Fibroblast of peridontal ligament (primary cell): ENCODE measurements around the gene ABHD18.
"Not testable (repeated sequence)": the region's sequence is repeated elsewhere in the genome, so short reads cannot be mapped to it uniquely, and the experiment has no call there.

Experiments
- DNase-seq: peaks from one replicate; pipeline ENCODE4 v3.0.0-alpha.2; 2010; ENCODE audit errors: extremely low read depth

ABHD18 gene

DNA sequence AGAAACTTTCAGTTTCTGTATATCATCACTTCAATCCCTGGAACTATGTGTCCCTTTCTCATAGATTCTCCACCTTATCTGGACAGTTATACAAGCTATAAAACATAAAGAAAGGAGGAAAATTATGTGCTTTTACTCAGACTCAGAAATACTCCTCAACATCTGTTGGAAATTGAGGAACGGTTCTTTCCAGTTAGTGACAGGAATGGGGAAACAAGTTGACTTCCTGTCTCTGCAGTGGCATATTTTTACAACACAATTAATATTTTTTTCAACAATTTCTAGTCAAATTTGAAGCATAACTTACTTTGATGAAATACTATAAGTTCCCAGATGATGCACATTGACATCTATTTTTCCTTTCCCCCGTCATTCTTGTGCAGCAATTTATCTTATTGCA is 27.9 kb downstream of the ABHD18 start:
- no peak for DNase-seq

DNA sequence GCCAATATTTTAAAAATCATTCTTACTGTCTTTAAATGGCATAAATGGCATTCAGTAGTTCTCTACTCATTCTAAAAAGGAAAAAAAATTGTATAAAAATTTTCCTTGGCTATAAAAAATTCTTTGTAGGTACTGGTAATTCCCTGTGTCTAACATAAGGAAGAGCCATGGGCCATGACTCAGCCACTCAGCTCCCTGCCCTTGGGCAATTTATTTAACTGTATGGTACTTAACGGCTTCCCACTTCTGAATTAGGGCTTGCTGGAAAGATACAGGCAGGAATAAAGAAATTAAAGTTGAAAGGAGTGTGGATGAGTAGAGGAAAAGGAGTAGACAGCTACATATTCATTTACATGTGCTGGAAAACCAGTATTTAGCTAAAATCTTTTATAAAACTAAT is 30.6 kb downstream of the ABHD18 start:
- DNase-seq: no peak

DNA sequence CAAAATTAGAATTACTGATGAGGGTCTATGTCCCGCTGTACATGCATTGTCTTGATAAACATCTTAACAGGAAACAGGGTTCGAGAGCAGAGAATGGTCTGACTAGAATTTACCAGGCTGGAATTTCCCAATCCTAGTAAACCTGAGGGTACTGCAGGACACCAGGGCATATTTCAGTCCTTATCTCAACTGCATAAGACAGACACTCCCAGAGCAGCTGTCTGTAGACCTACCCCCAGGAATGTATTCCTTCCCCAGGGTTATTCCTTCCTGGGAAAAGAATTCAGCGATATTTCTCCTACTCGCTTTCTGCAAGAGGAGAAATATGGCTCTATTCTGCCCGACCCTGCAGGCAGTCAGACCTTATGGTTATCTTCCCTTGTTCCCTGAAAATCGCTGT is 31.3 kb downstream of the ABHD18 start:
- DNase-seq: not testable (repeated sequence)

DNA sequence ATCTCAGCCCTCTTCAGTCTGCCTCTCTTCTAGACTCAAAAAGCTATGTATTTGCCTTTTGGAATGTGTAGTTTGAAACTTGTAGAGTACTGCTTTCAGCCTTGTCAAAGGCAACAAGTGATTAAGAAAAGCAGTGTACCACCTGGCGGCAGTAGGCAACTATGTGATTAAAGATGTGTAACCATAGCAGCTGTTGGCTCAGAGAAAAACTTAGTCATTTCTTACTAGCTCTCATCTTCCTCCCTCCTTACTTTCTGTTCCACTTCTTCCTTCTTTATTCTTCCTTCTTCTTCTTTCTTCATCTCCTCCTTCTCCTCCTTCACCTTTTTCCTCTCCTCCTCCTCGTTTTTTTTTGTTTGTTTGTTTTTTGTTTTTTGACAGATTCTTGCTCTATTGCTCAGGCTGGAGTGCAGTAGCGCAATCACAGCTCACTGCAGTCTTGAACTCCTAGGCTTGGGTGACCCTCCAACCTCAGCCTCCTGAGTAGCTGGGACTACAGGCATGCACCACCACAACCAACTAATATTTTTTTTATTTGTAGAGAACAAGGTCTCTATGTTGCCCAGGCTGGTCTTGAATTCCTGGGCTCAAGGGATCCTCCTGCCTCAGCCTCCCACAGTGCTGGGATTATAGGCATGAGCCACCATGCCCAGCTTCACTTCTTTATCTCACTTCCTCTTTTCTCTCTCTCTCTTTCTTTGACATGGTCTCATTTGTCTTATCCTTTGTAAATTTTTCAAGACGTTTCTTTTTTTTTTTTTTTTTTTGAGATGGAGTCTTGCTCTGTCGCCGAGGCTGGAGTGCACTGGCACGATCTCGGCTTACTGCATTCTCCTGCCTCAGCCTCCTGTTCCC is 32.6 kb downstream of the ABHD18 start:
- DNase-seq: peak; percentile 53

DNA sequence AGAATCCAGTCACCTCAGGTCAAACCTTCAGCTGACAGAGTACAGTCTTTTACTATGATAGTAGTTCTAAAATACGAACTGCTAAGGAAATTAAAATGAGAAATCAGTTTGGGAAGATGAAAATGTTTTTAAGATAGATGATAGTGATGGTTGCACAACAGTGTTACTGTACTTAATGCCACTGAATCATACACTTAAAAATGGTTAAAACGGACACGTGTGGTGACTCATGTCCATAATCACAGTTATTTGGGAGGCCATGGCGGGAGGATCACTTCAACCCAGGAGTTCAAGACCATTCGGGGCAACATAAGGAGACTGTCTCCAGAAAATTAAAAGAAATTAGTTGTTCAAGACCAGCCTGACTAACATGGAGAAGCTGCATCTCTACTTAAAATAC is 41.4 kb downstream of the ABHD18 start:
- peak; percentile 28 for DNase-seq

DNA sequence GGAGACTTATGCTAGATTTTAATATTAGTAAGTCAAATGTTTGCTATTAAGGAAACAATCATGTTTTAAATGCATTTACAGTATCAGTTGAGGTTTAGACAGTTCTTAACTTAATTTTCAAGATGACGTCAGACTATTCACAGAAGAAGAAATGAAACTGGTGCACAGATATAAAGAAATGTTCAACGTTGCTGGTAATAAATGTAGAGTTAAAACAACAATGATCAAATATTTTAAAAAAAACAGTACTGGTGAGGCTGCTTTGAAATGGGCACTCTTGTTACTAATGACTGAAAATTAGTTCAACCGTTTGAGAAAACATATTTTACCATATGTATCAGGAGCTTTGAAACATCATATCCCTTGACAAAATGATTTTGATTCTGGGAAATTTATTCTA is 44.2 kb downstream of the ABHD18 start:
- DNase-seq: no peak

DNA sequence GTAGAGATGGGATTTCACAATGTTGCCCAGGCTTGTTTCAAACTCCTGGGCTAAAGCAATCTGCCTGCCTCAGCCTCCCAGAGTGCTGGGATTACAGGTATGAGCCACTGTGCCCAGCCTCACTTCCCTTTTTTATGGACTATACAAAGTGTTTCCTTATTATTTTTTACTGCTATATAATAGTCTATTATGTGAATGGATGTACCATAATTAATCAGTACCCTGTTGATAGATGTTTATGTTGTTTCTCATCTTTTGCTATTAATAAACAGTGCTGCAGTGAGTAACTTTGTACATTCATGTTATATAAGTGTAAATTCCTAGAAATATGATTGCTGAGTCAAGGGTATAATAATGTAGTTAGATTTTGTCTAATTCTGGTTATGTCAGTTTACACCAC is 60.1 kb downstream of the ABHD18 start:
- DNase-seq: no peak

DNA sequence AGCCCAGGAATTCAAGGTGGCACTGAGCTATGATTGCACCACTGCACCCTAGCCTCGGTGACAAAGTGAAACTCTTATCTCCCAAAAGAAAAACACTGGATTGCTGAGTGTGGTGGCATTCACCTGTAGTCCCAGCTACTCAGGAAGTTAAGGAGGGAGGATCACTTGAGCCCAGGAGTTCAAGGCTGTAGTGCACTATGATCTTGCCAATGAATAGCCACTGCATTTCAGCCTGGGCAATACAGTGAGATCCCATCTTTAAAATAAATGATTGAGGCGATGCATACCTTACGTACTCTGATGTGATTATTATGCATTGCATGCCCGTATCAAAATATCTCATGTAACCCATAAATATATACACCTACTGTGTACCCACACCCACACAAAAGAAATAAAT is 64.7 kb downstream of the ABHD18 start:
- DNase-seq: no peak

DNA sequence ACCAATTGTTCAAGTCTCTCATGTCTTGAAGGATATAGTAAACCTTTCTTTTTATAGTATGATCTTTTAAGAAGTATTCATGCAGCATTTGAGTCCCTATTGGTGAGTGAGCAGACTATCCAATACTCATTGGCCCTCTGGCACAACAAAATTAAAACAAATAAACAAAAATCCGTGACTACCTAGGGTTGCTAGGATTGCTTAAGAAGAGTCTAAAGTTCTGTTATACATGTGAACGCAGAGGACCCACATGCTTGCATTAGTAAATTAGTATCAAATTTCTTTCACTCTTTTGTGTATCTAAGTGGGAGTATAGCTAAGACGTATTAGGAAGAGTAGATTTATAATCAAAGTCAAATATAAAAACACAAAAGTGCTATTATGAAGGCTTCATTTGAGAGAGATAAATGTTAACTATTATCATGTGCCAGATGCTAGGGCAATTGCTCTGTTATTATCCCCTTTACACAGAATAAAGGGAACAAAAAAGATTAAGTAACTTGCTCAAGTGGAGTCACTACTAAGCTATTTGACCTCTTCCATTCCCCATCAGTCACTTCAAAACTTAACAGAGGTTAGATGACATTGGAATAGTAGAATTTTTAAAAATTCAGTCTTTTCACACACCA is 66.7 kb downstream of the ABHD18 start:
- DNase-seq: peak; percentile 24

DNA sequence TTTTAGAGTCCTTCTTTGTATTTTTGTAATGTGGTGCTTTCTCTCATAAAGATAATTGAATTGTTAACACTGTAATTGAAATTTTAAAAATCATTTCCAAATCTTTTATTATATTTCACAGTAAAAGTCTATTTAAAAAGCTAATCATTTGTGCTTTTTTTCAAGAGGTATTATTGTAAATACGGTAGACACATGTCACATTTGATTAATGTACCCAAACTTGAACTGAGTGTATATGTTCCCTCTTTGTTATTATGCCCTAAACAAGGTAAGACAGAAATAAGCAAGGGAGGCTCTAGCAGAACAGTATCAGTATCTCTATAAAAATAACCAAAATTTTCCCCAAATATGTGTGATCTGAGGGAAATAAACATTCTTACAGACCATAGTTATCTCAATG is 74.4 kb downstream of the ABHD18 start:
- DNase-seq: no peak

DNA sequence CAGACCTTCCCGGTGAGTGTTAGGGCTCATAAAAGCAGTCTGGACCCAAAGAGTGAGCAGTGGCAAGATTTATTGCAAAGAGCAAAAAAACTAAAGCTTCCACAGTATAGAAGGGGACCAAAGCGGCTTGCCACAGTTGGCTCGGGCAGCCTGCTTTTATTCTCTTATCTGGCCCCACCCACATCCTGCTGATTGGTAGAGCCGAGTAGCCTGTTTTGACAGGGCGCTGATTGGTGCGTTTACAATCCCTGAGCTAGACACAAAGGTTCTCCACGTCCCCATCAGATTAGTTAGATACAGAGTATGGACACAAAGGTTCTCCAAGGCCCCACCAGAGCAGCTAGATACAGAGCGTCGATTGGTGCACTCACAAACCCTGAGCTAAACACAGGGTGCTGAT is 81.8 kb downstream of the ABHD18 start:
- not testable (repeated sequence) for DNase-seq

DNA sequence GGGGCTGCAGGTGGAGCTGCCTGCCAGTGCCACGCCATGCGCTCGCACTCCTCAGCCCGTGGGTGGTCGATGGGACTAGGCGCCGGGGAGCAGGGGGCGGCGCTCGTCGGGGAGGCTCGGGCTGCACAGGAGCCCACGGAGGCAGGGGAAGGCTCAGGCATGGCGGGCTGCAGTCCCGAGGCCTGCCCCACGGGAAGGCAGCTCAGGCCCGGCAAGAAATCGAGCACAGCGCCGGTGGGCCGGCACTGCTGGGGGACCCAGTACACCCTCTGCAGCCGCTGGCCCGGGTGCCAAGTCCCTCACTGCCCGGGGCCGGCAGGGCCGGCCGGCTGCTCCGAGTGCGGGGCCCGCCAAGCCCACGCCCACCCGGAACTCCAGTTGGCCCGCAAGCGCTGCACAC is 82.3 kb downstream of the ABHD18 start:
- not testable (repeated sequence) for DNase-seq

DNA sequence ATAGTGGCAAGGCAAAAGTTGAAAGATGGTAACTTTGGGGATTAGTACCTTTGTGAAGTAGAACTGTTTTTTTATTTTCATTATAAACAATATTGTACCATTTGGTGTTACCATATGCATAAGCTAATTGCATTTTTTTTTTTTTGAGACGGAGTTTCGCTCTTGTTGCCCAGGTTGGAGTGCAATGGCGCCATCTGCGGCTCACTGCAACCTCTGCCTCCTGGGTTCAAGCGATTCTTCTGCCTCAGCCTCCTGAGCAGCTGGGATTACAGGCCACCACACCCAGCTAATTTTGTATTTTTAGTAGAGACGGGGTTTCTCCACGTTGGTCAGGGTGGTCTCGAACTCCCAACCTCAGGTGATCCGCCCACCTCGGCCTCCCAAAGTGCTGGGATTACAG is 86.0 kb downstream of the ABHD18 start:
- not testable (repeated sequence) for DNase-seq

DNA sequence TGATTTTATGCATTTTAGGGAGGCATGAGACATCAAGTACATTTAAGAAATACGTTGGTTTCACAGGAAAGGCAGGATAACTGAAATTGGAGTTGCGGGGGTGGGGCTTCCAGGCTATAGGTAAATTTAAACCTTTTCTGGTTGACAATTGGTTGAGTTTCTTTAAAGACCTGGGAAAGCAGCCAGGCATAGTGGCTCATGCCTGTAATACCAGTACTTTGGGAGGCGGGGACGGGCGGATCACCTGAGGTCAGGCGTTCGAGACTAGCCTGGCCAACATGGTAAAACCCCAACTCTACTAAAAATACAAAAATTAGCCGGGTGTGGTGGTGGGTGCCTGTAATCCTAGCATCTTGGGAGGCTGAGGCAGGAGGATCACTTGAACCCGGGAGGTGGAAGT is 89.7 kb downstream of the ABHD18 start:
- not testable (repeated sequence) for DNase-seq

DNA sequence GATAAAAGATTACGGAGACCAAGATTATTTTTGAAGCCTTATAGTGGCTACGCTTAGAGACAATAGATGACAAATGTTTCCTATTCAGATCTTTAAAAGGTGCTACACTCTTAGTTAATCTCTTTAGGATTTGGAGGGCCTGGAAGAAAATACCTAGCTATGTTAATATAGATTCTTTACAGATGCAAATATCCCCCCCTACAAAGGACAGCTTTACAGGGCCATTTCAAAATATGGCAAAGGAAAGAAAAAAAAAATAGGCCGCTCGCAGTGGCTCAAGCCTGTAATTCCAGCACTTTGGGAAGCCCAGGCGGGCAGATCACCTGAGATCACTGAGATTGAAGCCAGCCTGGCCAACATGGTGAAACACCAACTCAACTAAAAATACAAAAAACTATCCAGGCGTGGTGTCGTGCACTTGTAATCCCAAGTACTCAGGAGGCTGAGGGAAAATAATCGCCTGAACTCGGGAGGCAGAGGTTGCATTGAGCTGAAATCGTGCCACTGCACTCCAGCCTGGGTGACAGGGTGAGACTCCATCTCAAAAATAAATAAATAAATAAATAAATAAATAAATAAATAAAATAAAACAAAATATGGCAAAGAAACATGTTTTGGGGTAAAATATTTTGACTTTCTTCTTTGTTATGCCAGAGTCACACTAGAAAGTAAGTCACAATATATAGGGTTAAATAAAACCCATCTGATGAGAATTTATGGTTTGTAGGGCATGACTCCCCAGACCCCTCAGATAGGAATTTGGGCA is 90.4 kb downstream of the ABHD18 start:
- not testable (repeated sequence) for DNase-seq

DNA sequence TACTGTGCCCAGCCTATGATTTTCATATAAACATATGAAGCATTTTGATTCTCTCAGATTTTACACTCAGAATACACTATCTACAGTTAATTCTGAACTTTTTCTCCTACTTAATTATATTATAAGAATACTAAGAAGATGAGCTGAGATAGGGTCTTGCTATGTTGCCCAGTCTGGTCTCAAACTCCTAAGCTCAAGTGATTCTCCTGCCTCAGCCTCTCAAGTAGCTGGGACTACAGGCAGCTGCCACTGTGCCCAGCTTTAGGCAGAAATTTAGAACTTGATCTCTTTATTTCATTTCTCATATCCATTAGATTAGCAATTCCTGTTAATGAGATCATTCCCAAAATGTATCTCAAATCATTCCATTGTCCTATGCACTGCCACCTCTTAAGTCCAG is 91.2 kb downstream of the ABHD18 start:
- DNase-seq: no peak

DNA sequence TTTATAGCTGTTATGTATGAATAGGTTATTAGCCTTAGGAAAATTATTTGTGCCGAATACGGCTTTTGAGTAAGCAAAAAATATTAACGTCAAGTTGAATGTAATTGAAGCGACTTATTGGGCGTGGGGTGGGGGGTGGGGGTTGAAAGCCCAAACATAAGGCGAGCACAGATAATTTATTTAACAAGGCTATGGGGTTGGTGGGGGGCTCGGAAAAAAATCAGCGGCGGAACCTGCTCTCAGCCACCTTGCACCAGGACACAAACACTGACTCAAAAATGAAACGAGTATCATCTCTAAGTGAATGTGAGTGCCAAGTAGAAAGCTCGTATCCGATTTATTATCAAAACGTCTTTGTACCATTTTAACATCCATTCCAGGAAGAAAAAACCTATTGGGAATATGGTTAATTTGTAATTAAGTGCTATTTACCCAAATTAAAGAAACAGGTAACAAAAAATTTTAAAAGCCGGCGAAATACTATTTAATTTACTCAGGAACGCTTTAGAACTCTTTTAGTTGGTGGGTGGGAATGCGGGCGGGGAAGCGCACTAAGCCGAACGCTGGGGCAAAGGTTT is 95.0 kb downstream of the ABHD18 start:
- peak; percentile 31 for DNase-seq

DNA sequence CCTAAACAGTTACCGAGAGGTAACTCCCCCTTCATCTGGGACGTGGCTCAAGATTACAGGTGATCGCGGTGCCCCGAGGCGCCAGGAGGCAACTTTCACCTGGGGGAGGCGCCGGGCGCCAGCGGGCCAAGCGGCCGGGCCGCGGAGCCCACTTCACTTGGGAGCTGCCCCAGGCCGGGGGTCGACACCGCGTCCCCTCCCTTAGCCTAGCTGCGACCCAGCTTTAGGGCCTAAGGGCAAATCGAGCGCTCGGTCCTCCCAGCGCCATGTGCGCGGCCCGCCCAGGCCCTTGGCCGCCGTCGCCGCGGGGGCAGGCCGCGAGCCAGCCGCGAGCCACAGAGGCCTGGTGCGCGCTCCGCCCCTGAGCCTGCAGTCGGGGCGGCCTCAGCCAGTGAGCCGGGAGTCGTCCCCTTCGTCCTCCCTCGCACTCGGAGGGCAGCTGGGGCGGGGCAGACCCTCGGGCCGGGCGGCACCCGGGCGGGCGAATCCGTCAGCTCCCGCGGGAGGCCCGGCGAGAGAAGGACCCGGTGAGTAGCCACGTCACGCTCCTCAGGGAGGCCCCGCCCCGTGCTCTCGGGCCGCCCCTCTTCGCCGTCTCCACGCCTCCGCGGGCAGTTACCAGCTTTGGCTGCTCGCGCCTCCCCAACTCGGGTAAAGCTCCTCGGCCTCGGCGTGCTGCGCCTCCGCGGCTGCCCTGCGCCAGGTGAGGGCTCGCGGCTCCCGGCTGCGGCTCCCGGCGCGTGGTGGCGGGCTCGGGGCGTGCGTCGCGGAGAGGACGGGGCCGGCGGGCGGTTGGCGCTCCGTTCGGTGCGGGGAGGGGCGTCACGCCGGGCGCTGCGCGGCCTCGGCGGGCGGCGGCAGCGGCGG is 95.7 kb downstream of the ABHD18 start, which contains the start of gene LARP1B:
LARP1B (plus strand) TSS at position 614 of the 867 bp plus-strand sequence. CDS start 13,640 bp downstream, outside the sequence.
- DNase-seq: peak; percentile 91

DNA sequence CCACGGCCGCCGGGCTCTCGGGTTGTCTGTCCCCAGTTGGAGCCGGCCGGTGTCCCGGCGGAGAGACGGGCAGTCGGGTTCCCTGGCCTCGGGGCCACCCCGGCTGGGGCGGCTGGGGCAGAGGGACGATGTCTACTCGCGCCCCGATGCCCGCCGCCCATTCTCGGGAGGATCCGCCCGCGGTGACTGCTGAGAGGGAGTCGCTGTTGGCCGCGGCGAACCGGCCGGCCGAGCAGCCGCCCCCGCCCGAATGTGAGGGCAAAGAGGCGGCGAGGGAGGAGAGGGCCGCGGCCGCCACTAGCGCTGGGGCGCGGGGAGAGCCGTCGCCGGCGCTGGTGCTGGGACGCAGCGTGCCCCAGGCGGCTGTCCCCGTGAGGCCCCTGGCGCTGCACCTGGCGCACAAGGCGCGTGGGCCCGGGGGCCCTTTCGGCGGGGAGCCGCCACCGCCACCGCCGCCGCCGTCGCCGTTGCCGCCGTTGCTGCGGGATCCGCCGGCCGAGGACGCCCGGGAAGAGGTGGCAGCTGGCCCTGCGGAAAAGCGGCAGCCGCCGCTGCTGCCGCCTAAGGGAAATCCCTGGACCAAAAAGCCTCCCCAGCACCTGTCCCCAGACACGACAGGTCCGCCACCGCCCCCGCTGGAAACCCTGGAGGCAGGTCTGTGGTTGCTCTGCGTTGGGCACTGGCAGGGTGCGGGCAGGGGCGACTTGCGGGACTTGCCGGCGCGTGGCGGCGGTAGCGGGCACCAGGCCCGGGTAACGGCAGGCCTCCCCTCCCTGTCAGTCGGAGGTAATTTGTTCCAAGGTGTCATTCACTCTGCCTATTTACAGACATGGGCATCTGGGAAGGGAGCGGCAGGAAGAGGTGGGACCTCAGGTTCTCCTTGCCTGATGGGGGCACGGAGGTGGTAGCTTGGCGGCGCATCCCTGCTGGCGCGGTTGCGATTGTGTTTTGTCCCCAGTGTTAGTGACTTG is 96.6 kb downstream of the ABHD18 start:
- peak; percentile 26 for DNase-seq

DNA sequence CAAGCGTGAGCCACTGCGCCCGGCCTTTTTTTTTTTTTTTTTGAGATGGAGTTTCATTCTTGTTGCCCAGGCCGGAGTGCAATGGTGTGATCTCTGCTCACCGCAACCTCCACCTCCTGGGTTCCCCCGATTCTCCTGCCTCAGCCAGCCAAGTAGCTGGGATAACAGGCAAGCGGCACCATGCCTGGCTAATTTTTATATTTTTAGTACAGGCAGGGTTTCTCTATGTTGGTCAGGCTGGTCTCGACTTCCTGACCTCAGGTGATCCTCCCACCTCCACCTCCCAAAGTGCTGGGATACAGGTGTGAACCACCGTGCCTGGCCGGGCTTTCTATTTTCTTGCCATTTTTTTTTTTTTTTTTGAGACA is 101.2 kb downstream of the ABHD18 start:
- not testable (repeated sequence) for DNase-seq
